Measurements from ENCODE around the gene PPP4C. TPM values are rescaled to one million over a fixed set of nuclear protein-coding genes. Genes with fewer than 3 reads are reported as not detected.
"Not testable (repeated sequence)": the region's sequence is repeated elsewhere in the genome, so short reads cannot be mapped to it uniquely, and the experiment has no call there.

PPP4C gene
- total and polyA plus RNA-seq, 2 experiments from 2014 or later: 123 to 236 TPM

DNA sequence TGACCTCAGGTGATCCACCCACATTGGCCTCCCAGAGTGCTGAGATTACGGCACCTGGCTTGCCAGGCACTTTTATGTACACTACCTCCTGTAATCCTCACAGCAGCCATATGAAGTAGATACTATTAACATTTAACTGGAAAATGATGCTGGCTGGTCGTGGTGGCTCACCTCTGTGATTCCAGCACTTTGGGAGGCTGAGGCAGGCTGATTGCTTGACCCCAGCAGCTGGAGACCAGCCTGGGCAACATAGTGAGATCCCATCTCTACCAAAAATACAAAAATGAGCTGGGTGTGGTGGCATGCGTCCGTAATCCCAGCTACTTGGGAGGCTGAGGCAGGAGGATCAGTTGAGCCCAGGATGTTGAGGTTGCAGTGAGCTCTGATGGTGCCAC, 49.2 kb downstream of the PPP4C start:
- Histone ChIP-seq H3K4me2 (no peak overlapping the region), H3K4me3 (no peak overlapping the region), H3K9me2 (replicated peaks; ENCODE audit: insufficient read depth) (no peaks in the 10 kb centered on the region), H4K20me1 (ENCODE audit: insufficient read depth, poor library complexity, severe bottlenecking) (no peaks in the 10 kb centered on the region), H3K79me2 (peaks cover 13% of the 10 kb centered on the region), H3K27ac (no peak overlapping the region), H3K27me3 (no peaks in the 10 kb centered on the region), H3K4me1 (ENCODE audit: insufficient read depth) (peaks cover 34% of the 10 kb centered on the region), H3K9me3 (ENCODE audit: low read depth) (no peaks in the 10 kb centered on the region), H2AFZ (no peak overlapping the region), H3K36me3 (replicated peaks; ENCODE audit: insufficient read depth, low read depth) (no peaks in the 10 kb centered on the region)
- TF ChIP-seq EZH2 (IDR thresholded peaks at IDR 0.05; ENCODE audit: borderline replicate concordance) (no peak), CTCF (IDR thresholded peaks at IDR 0.05; ENCODE audit: poor library complexity) (no peak), EZH2phosphoT487 (IDR thresholded peaks at IDR 0.05; ENCODE audit: low read depth, severe bottlenecking, unreplicated experiment) (no peak)
- WGBS (ENCODE audit: low lambda C conversion rate, missing lambda C conversion rate): 91% methylated on average over 4 of the region's 4 CpGs
- no peak for DNase-seq (ENCODE audit: low spot score)

- DNase-seq (ENCODE audit: low spot score); H2AFZ ChIP-seq; H3K27me3 ChIP-seq; H3K9me2 ChIP-seq (replicated peaks; ENCODE audit: insufficient read depth); H4K20me1 ChIP-seq (ENCODE audit: insufficient read depth, poor library complexity, severe bottlenecking); H3K9me3 ChIP-seq (ENCODE audit: low read depth); H3K36me3 ChIP-seq (replicated peaks; ENCODE audit: insufficient read depth, low read depth); H3K4me3 ChIP-seq; H3K4me2 ChIP-seq; H3K27ac ChIP-seq: not testable (repeated sequence)
- 93% methylated on average over 9 of the region's 9 CpGs for WGBS (ENCODE audit: low lambda C conversion rate, missing lambda C conversion rate)
- Histone ChIP-seq H3K4me1 (ENCODE audit: insufficient read depth) (peaks cover 28% of the 10 kb centered on the region), H3K79me2 (peaks cover 13% of the 10 kb centered on the region)
Observed at GRCh38 chr16:30125690-30126089, 49.9 kb downstream of the PPP4C start.

DNA sequence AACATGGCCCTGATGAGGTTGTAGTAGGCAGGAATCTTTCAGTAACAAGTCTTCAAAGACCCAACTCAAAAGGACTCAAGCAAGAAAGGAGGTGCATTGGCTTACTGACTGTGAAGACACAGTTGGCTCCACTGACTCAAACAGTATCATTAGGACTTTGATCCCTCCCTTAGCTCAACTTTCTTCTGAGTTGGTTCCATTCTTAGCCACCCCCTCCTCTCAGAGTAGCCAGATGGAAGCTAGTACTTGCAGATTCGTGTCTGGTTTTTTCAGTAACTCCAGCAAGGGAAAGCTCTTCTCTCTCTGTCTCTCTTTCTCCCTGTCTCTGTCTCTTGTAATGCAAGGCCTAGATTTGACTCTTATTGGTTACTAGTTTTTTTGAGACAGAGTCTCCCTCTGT, 52.2 kb downstream of the PPP4C start:
- no peak for DNase-seq (ENCODE audit: low spot score)
- H2AFZ ChIP-seq: no peak overlapping the region
- H3K4me2 ChIP-seq: no peak overlapping the region
- no peak overlapping the region for H3K27ac ChIP-seq
- peaks cover 2% of the 10 kb centered on the region for H3K79me2 ChIP-seq
- H3K9me2 ChIP-seq (replicated peaks; ENCODE audit: insufficient read depth): no peaks in the 10 kb centered on the region
- no peaks in the 10 kb centered on the region for H3K27me3 ChIP-seq
- 85% methylated on average over 1 of the region's 1 CpG for WGBS (ENCODE audit: low lambda C conversion rate, missing lambda C conversion rate)
- H3K4me1 ChIP-seq (ENCODE audit: insufficient read depth): peaks cover 11% of the 10 kb centered on the region
- no peaks in the 10 kb centered on the region for H3K9me3 ChIP-seq (ENCODE audit: low read depth)
- no peaks in the 10 kb centered on the region for H4K20me1 ChIP-seq (ENCODE audit: insufficient read depth, poor library complexity, severe bottlenecking)
- H3K4me3 ChIP-seq: no peak overlapping the region
- no peak for TF ChIP-seq EZH2phosphoT487 (IDR thresholded peaks at IDR 0.05; ENCODE audit: low read depth, severe bottlenecking, unreplicated experiment)
- no peak for TF ChIP-seq EZH2 (IDR thresholded peaks at IDR 0.05; ENCODE audit: borderline replicate concordance)
- TF ChIP-seq CTCF (IDR thresholded peaks at IDR 0.05; ENCODE audit: poor library complexity): no peak
- no peaks in the 10 kb centered on the region for H3K36me3 ChIP-seq (replicated peaks; ENCODE audit: insufficient read depth, low read depth)

DNA sequence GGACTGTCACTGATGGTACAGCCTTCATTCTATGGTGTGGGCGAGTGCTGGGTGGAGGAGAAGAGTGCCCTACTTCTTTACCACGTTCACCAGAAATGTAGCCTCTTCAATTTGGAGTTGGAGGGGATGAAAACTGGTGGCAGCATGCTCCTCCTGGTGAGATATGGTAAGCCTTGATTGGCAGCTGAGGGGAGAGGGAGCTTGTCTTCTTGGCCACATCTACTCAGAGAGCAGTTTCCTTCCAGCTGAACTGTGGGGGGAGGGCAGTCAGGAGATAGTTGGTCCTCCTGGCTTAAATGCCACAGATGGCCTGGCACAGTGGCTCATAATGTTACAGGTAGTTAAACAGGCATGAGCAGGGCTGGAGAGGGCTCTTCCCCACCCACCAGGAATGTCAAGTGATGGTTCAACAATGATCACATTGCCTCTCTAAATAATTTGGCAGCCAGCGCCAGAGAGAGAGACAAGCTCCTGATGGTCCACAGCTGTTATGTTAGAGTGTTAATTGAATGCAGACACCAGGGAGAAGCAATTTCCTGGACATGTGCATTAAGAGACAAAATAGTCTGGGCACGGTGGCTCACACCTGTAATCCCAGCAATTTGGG, 56.2 kb downstream of the PPP4C start:
- no peaks in the 10 kb centered on the region for H3K79me2 ChIP-seq
- H3K27ac ChIP-seq: no peak overlapping the region
- no peaks in the 10 kb centered on the region for H3K9me3 ChIP-seq (ENCODE audit: low read depth)
- no peaks in the 10 kb centered on the region for H4K20me1 ChIP-seq (ENCODE audit: insufficient read depth, poor library complexity, severe bottlenecking)
- no peaks in the 10 kb centered on the region for H3K9me2 ChIP-seq (replicated peaks; ENCODE audit: insufficient read depth)
- H3K4me3 ChIP-seq: no peak overlapping the region
- H3K4me1 ChIP-seq (ENCODE audit: insufficient read depth): no peaks in the 10 kb centered on the region
- WGBS (ENCODE audit: low lambda C conversion rate, missing lambda C conversion rate): 72% methylated on average over 4 of the region's 4 CpGs
- H3K27me3 ChIP-seq: no peaks in the 10 kb centered on the region
- TF ChIP-seq EZH2 (IDR thresholded peaks at IDR 0.05; ENCODE audit: borderline replicate concordance) (no peak), CTCF (IDR thresholded peaks at IDR 0.05; ENCODE audit: poor library complexity) (no peak), EZH2phosphoT487 (IDR thresholded peaks at IDR 0.05; ENCODE audit: low read depth, severe bottlenecking, unreplicated experiment) (no peak)
- no peak for DNase-seq (ENCODE audit: low spot score)
- H2AFZ ChIP-seq: no peak overlapping the region
- no peak overlapping the region for H3K4me2 ChIP-seq
- H3K36me3 ChIP-seq (replicated peaks; ENCODE audit: insufficient read depth, low read depth): no peaks in the 10 kb centered on the region
